Activated CD4-positive, alpha-beta T cell treated with anti-CD3 and anti-CD28 coated beads, Interleukin-2, amount 50 U/mL, for 16 hours (primary cell): ENCODE results near the gene ZNF468.
"Not testable (repeated sequence)": the region's sequence is repeated elsewhere in the genome, so short reads cannot be mapped to it uniquely, and the experiment has no call there.

Experiments used
- DNase-seq: peaks from one replicate; pipeline ENCODE4 v3.0.0-alpha.2; 2020

The ZNF468 gene

GRCh38 chr19:52857378-52858191 lies at the start of gene ZNF468:
ZNF468 (minus strand) TSS chr19:52857619; CDS start chr19:52854272, 3,347 bp downstream.
- peak; percentile 42 for DNase-seq

DNA sequence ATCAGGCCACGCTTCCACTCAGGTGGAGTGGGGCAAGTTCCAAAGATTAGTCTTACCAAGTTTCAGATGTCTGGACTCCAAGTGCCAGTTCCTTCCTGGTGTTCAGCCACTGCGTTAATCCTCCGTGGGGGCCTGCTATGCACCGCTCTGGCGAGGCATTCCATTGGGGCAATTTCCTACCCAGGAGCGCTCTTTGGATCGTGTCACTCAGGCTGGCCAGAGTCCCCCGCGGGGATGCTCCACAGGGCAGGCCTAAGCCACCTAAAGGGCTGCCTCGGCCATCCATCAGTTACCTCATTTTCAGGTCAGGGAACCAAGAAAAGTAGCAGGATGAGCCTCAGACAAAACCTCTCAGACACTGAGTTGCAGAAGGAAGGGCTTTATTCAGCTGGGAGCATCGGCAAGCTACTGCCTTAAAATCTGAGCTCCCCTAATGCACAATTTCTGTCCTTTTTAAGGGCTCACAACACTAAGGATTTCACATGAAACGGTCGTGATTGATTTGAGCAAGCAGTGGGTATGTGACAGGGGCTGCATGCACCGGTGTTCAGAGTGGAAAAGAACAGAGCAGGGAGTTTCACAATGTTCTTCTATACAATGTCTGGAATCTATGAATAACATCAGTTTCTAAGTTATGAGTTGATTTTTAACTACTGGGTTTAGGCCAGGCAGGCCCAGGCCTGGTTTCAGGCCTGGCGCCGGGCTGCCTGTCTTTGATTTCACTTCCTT lies 46.8 kb upstream of the ZNF468 start:
- DNase-seq, result not testable (repeated sequence)

- no peak for DNase-seq
These were observed 44.4 kb upstream of the ZNF468 start for GRCh38 chr19:52901842-52902241.

DNA sequence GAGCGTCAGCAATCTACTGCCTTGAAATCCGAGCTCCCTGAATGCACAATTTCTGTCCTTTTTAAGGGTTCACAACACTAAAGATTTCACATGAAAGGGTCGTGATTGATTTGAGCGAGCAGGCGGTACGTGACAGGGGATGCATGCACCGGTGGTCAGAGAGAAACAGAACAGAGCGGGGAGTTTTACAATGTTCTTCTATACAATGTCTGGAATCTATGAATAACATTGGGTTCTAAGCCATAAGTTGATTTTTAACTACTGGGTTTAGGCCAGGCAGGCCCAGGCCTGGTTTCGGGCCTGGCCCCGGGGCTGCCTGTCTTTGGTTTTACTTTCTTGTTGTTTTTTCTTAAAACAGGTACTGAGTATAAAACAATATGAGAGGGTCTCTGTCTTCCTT lies 41.2 kb upstream of the ZNF468 start:
- DNase-seq, result not testable (repeated sequence)

DNA sequence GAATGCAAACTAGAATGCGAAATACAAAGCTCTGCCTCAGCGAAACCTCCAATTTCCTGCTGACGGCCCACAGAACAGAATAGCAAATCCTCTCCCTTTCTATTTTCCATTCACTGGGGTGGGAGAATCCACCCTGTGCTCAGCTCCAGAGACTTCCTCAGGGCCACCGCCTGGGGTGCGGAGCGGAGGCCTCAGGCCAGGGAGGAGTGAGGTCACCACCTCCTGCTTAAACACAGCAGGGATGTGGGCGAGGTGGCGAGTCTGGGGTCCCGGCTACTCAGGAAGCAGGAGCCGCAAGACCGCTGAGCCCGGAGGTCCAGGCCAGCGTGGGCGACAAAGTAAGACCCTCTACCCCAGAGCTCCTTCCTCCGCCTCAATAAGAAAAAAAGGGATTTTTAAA lies 40.7 kb upstream of the ZNF468 start:
- no peak for DNase-seq

DNA sequence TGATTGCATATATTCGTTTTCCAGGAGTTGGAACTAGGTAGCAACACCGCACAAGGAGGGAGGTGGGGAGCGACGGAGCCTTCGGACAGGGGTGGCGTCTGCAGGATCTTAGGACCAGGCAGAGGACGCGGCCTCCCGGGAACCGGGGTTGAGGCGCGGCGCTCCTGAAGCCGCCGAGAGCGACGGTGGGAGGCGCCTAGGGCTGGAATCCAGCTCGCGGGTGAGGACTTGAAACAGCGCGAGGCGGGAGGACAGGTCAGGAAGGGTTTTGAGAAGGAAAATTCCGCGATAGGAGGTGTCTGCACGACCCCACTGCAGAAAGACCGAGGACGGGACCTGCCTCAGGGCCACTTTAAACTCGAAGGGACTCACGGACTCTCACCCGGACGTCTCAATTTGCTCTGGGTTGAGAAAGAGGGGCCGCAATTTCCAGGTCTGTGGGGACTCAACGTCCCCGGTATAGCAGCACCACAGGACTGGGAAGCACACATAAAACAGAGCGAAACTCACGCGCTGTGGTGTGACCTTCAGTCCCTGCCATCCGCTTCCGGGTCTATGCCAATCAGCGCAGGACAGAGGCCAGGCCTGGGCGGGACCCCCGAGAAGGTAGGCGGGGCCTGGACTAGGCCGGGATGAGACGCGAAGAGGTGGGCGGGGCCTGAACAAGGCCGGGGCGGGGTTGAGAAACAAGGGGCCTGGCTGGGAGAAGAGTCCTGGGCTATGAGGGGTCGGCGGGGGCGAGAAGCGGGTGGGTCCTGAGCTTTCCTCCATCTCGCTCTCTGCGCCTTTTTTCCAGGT lies 39.9 kb upstream of the ZNF468 start, which contains the start of gene ZNF320:
Gene ZNF320, minus strand, starts transcription at position 498 of the 798 bp plus-strand sequence. CDS start 7,380 bp downstream, outside the sequence.
- DNase-seq, result peak; percentile 77

DNA sequence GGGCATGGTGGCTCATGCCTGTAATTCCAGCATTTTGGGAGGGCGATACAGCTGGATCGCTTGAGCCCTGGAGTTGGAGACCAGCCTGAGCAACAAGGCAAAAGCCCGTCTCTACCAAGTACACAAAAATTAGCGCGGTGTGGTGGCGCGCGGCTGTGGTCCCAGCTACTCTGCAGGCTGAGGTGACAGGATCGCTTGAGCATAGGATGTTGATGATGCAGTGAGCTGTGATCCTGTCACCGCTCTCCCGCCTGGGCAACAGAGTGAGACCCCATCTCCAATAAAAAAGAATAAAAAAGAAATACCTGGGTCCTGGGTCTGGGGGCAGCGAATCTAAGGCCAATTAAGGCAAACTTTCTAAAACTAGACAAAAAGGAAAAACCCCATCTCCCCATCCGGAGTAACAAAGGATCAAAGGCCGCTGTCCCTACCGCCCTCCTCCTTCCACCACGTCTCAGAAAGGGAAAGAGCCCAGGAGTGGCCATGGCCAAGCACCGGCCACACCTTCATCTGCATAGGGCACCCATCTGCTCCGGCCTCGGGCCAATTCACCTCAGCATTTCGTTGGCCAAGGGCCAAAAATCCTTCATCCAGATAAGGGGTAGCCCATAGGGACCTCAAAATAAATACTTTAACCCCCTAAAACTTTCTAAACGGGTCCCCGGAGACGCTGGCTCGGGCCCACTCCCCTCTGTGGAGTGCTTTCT lies 39.2 kb upstream of the ZNF468 start:
- no peak for DNase-seq

DNA sequence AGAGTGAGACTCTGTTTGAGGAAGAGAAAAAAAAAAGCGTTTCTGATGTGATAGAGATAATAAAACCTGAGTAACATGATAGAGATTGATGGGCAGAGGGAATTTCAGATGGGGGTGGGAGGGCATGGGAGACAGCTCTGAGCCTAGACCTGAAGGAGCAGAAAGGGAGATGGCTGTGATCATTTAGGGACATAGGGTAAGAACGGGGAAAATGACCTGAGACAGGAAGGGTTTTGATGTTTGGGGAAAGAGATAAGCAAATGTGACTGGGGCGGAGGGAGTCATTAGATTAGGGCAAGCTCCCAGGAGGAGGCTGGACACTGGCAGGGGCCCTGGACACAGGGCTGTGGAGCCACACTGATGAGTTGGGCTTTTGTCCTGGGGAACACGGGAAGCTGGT lies 33.9 kb upstream of the ZNF468 start:
- DNase-seq, result no peak

GRCh38 chr19:52889931-52890330 lies 32.5 kb upstream of the ZNF468 start:
- DNase-seq, result no peak

DNA sequence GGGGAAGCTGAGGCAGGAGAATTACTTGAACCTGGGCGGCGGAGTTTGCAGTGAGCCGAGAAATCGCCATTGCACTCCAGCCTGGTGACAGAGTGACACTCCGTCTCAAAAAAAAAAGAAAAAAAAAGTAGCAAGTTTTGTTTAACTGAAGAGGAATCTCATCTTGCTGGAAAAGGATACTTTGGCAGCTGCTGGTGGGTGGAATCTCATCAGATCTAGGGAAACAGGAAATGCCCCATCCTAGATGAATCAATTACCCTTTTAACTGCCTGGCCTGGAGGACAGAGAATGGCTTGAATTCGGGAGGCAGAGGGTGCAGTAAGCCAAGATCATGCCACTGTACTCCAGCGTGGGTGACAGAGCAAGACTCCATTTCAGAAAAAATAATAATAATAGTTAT lies 31.7 kb upstream of the ZNF468 start:
- no peak for DNase-seq

- no peak for DNase-seq
These were observed 23.5 kb upstream of the ZNF468 start for GRCh38 chr19:52880895-52881389.

DNA sequence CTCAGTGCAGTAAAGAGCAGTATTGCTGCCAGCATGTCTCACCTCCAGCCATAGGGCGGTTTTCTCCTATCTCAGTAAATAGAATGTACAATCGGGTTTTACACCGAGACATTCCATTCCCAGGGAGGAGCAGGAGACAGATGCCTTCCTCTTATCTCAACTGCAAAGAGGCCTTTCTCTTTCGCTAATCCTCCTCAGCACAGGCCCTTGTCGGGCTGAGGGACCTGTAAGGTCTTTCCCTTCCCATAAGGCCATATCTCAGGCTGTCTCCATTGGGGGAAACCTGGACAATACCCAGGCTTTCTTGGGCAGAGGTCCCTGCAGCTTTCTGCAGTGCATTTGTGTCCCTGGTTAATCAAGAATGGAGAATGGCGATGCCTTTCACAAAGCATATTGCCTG lies 15.6 kb upstream of the ZNF468 start:
- not testable (repeated sequence) for DNase-seq

DNA sequence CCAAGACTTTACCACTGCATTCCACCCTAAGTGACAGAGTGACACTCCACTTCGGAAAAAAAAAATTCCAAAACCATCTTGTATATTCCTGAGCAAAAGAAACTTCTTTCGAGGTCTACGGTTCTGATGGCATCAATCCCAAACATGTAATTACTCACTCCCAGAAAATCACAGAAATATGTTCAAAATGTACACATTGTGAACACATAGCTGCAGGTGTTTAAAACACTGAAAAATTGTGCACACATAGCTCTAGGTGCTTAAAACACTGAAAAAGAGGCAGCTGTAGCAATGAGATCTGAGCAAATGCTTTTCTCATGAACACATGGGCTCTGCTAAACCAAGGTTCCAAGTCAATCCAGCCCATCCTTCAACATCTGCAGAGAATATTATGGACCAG lies 14.0 kb upstream of the ZNF468 start:
- DNase-seq, result no peak

DNA sequence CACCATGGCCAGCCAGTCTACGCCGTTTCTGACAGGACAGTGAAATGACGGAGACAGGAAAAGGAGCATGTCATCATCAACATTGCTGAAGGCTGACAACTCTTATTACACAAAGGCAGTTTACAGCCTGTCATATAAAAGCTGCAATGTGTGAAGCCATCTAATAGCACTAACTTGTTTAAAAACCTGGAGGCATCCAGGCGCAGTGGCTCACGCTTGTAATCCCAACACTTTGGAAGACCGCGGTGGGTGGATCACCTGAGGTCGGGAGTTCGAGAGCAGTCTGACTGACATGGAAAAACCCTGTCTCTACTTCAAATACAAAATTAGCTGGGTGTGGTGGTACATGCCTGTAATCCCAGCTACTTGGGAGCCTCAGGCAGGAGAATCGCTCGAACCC lies 10.6 kb upstream of the ZNF468 start:
- not testable (repeated sequence) for DNase-seq

- DNase-seq, result not testable (repeated sequence)
These were observed 660 bp downstream of the ZNF468 start for GRCh38 chr19:52856540-52857377.

DNA sequence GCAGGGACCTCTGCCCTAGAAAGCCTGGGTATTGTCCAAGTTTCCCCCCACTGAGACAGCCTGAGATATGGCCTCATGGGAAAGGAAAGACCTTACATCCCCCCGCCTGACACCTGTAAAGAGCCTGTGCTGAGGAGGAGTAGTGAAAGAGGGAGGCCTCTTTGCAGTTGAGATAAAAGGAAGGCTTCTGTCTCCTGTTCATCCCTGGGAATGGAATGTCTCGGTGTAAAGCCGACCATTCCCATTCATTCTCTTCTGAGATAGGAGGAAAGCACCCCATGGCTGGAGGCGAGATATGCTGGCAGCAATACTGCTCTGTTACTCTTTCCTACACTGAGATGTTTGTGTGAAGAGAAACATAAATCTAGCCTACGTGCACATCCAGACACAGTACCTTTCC lies 10.1 kb downstream of the ZNF468 start:
- DNase-seq, result not testable (repeated sequence)

DNA sequence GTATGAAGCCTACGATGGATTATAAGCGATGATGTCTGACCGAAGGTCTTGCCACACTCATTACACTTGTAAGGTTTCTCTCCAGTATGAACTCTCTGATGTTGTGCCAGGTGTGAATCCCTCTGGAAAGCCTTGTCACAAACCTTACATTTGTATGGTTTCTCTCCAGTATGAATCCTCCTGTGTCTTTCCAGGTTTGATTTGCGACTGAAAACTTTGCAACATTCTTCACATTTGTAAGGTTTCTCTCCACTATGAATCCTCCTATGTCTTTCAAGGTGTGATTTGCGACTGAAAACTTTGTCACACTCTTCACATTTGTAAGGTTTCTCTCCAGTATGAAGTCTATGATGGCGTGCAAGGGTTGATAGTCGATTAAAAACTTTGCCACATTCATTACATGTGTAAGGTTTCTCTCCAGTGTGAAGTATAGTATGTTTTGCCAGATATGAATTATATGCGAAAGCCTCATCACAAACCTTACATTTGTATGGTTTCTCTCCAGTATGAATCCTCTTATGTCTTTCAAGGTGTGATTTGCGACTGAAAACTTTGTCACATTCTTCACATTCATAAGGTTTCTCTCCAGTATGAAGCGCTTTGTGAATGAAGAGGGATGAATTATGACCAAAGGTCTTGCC lies 16.5 kb downstream of the ZNF468 start:
- not testable (repeated sequence) for DNase-seq

DNA sequence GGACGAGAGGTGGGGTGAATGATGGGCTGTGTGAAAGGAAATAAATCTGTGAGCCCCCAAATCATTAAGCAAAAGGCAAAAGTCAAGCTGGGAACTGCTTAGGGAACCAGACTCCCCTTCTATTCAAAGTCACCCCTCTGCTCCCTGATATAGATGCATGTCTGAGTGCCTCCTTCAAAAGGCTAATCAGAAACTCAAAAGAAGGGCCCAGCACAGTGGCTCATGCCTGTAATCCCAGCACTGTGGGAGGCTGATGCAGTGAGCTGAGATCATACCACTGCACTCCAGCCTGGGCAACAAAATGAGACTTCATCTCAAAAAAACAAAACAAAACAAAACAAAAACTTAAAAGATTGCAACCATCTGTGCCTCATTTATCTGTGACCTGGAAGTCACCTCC lies 23.1 kb downstream of the ZNF468 start:
- not testable (repeated sequence) for DNase-seq

DNA sequence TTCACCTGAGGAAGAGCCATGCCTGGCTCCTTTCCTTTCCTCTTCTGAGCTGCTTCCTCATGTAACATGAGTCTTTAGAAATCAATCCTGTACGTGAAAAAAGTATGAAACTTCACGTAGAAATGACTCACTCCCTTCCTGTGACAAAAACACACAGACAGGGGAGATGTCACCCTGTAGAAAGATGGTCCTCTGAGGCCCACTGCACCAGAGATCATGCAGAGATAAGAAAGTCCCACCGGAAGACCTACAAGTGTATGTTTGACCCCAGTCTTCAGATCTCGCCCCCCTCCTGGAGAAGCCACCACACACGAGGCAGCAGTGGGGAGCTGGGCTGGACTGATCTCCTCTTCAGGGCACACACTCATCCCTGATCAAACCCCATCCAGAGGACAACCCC lies 23.9 kb downstream of the ZNF468 start:
- not testable (repeated sequence) for DNase-seq

DNA sequence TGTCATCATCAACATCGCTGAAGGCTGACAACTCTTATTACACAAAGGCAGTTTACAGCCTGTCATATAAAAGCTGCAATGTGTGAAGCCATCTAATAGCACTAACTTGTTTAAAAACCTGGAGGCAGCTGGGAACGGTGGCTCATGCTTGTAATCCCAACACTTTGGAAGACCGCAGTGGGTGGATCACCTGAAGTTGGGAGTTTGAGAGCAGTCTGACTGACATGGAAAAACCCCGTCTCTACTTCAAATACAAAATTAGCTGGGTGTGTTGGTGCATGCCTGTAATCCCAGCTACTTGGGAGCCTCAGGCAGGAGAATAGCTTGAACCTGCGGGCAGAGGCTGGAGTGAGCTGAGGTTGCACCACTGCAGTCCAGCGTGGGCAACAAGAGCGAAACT lies 27.6 kb downstream of the ZNF468 start:
- not testable (repeated sequence) for DNase-seq

GRCh38 chr19:52825765-52826164 lies 31.7 kb downstream of the ZNF468 start:
- no peak for DNase-seq
